GM12864 (cell line): ENCODE data around the gene R3HDM4.
A peak's percentile ranks its signal among the peaks of the same experiment; 100 is the strongest.

Experiments used
- DNase-seq: peaks from one replicate; pipeline ENCODE4 v3.0.0-alpha.2; 2011; ENCODE audit warnings: low read depth
- H3K4me3 ChIP-seq: 2 replicates; pipeline ENCODE4 v1.5.1; 2011; ENCODE audit warnings: mild to moderate bottlenecking, low read depth, low read length, control low read depth
- TF ChIP-seq, protein P1 (sequence below): IDR thresholded peaks from 2 replicates; pipeline ENCODE4 v1.5.1; 2011; ENCODE audit warnings: low read depth, mild to moderate bottlenecking, moderate library complexity, low read length, control low read depth, inconsistent platforms; ENCODE audit errors: missing control alignments

Gene R3HDM4

DNA sequence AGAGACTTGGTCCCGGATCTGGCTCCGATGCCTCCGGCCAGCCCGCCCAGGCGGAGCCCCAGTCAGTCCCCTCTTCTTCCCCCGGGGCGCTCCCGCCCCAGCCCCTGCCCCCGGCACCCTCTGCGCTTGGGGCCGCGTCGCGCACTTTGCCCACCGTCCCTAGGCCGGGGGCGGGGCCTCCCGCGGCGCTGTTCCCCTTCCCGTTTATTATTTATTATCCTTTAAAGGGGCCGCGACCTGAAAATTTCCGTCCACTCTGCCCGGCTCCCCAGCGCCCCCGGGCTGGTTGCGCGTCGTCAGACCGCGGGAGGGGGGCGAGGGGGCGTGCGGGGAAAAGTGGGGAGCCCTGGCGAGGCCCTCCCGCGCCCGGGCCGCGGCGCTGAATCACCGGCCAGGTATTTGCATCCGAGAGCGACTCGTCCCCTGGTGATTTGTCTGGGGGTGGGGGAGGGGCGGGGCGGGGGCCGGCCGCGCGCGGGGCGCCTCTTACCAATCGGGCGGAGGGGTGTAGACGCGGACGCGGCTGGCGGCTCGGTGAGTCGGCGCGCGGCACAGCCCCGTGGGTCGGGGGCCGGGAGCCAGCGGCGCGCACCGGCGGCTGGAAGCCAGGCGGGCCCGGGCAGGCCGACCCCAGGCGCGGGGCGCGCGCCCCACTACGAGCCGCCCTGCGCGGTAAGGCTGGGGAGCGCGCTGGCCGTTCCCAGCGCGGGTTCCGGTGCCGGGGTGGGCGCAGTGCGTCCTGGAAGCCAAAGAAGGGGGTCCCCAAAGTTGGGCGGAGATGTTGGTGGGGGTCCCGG lies 12.7 kb upstream of the R3HDM4 start, which contains the start of gene ARID3A:
Gene ARID3A, plus strand, starts transcription at position 510 of the 797 bp plus-strand sequence. CDS start 3,494 bp downstream, outside the sequence.
- TF ChIP-seq, protein P1, sequence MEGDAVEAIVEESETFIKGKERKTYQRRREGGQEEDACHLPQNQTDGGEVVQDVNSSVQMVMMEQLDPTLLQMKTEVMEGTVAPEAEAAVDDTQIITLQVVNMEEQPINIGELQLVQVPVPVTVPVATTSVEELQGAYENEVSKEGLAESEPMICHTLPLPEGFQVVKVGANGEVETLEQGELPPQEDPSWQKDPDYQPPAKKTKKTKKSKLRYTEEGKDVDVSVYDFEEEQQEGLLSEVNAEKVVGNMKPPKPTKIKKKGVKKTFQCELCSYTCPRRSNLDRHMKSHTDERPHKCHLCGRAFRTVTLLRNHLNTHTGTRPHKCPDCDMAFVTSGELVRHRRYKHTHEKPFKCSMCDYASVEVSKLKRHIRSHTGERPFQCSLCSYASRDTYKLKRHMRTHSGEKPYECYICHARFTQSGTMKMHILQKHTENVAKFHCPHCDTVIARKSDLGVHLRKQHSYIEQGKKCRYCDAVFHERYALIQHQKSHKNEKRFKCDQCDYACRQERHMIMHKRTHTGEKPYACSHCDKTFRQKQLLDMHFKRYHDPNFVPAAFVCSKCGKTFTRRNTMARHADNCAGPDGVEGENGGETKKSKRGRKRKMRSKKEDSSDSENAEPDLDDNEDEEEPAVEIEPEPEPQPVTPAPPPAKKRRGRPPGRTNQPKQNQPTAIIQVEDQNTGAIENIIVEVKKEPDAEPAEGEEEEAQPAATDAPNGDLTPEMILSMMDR: no peak
- DNase-seq: no peak
- H3K4me3 ChIP-seq: peak within 1 kb of the TSS; percentile 95

DNA sequence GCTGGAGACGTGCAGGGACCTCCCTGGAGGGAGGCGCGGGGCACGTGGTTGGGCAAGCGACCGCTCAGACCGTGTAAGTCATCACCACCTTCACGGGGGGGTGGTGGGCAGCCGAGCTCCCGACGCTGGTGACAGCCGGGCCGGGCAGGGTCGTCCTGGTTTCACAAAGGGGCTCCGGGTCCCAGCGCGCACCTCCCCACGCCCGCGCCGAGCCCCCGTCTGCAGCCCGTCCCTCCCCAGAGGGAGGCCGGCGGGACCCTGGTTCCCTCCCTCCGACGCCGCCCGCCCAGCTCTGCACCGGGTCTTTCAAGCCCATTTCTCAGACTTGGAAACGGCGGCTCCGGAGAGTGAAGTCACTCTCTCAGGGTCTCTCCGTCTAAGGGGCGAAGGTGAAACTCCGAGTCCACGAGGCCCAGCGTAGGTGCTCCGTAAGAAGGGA lies 12.1 kb upstream of the R3HDM4 start:
- H3K4me3 ChIP-seq: peak overlapping the region; percentile 95
- TF ChIP-seq, protein P1: no peak
- DNase-seq: peak; percentile 77

DNA sequence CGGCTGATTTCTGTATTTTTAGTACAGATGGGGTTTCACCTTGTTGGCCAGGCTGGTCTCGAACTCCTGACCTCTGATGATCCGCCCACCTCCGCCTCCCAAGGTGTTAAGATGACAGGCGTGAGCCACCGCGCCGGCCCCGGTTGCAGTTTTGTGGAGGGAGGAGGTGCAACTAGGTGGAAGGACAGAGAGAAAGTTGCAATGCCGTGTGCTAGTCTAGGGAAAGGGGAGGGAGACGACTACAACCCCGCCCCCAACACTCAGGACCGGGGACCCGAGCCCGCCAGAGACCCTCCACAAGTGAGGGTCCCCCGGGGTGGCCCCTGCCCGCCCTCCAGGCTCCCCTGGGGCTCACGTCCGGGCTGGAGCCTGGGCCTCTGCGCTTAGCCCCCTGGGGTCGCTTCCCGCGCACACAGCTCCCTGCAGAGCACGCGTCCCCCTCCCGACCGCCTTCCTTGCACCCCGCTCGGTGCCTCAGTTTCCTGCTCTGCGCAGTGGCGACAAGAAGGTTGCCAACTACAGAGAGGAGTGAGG lies 11.6 kb upstream of the R3HDM4 start:
- no peak for DNase-seq
- TF ChIP-seq, protein P1: no peak

DNA sequence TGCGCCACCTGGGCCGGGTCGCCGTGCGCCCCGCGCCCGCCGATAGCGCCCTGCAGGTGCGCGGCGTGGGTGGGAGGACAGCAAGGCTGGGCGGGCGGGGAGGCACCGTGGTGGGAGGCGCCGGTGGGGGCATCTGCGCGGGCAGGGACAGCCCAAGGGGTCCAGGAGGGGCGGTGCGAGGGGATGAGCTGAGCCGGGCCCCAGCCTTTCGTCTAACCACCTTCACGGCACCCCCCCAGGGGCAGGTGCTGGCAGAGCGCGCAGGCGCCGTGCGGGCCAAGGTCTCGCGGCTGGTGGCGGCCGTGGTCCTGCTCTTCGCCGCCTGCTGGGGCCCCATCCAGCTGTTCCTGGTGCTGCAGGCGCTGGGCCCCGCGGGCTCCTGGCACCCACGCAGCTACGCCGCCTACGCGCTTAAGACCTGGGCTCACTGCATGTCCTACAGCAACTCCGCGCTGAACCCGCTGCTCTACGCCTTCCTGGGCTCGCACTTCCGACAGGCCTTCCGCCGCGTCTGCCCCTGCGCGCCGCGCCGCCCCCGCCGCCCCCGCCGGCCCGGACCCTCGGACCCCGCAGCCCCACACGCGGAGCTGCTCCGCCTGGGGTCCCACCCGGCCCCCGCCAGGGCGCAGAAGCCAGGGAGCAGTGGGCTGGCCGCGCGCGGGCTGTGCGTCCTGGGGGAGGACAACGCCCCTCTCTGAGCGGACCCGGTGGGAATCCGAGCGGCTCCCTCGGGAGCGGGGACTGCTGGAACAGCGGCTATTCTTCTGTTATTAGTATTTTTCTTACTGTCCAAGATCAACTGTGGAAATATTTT lies 7.2 kb upstream of the R3HDM4 start:
- TF ChIP-seq, protein P1: no peak
- peak overlapping the region; percentile 40 for H3K4me3 ChIP-seq
- DNase-seq: no peak

More for the DNA sequence above, 11.6 kb upstream of the R3HDM4 start:
- peak overlapping the region; percentile 95 for H3K4me3 ChIP-seq

DNA sequence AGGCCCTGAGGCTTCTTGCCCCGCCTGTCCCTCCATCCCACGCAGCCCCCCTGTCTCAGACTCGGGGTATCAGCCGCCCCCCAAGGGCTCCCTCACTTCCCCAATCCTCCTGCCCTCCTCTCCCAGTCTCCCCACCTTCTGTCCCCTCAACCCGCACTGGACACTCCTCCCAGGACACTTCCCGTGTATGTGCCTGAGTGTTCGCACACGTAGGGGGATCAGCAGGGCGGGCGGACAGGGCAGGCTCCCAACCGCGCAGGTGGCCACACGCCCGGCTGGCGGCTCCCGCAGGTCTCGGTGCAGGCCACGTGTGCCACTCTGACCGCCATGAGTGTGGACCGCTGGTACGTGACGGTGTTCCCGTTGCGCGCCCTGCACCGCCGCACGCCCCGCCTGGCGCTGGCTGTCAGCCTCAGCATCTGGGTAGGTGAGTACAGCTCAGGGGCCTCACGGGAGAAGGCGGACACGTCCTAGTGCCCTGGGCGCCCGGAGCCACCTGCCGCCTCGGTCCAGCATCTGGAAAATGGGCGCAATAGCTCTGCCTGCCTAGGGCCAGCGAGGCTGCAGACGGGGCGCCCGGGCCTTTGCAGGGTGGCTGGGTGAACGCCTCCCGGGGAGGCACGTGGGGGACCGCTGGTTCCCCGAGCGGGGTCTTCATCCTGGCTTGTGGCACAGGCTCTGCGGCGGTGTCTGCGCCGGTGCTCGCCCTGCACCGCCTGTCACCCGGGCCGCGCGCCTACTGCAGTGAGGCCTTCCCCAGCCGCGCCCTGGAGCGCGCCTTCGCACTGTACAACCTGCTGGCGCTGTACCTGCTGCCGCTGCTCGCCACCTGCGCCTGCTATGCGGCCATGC lies 6.4 kb upstream of the R3HDM4 start:
- H3K4me3 ChIP-seq: peak overlapping the region; percentile 40
- TF ChIP-seq, protein P1: no peak
- DNase-seq: no peak
